ENCODE measurements around the gene CLASRP.
A peak's percentile ranks its signal among the peaks of the same experiment; 100 is the strongest.

CLASRP gene

DNA sequence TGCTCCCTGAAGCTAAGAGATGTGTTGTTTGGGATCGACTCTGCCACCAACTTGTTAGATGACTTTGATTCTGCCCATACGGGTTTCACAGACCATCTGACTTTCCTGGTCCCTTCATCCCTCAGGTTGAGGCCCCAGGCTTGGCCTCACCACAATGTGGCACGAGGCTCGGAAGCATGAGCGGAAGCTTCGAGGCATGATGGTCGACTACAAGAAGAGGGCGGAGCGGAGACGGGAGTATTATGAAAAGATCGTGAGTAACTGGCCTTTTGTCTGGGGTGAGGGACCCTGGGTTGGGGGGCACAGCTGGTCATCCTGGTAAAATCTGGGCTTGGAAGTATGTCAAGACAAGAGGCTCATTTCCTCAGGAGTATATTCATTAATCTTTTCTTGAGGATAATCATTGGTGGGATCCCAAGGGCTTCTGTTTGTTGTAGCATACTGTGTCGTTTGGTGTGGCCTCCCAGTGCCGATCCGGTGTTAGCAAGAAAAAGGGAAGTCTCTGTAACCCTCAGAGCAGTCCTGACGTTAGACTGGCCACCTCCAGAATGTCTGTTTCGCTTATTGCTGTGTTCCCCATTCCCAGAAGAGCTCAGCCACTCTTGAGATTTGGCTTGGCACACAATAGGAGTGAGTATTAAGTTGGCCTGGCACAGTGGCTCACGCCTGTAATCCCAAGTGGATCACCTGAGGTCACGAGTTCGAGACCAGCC, 1.4 kb downstream of the CLASRP start:
- TF ChIP-seq POLR2A (IDR thresholded peaks at IDR 0.05; ENCODE audit: low read length) (no peak), GATA1 (IDR thresholded peaks at IDR 0.05; ENCODE audit: low read depth, low read length) (no peak)
- no peak for DNase-seq

DNA sequence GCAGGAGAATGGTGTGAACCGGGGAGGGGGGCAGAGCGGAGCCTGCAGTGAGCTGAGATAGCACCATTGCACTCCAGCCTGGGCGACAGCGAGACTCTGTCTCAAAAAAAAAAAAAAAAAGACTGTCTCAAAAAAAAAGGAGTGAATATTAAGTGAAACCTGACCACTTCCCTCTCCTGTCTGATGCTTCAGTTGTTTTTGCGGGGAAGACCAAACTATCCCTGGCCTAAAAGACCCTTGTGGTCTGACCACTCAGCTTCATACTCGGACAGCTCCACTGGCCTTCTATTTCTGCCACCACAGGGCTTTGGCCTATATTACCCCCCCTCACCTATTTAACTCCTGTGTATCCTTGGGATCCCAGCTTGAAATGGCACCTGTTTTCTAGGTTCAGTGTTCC, 2.3 kb downstream of the CLASRP start:
- no peak for TF ChIP-seq GATA1 (IDR thresholded peaks at IDR 0.05; ENCODE audit: low read depth, low read length)
- no peak for TF ChIP-seq POLR2A (IDR thresholded peaks at IDR 0.05; ENCODE audit: low read length)
- no peak for DNase-seq

DNA sequence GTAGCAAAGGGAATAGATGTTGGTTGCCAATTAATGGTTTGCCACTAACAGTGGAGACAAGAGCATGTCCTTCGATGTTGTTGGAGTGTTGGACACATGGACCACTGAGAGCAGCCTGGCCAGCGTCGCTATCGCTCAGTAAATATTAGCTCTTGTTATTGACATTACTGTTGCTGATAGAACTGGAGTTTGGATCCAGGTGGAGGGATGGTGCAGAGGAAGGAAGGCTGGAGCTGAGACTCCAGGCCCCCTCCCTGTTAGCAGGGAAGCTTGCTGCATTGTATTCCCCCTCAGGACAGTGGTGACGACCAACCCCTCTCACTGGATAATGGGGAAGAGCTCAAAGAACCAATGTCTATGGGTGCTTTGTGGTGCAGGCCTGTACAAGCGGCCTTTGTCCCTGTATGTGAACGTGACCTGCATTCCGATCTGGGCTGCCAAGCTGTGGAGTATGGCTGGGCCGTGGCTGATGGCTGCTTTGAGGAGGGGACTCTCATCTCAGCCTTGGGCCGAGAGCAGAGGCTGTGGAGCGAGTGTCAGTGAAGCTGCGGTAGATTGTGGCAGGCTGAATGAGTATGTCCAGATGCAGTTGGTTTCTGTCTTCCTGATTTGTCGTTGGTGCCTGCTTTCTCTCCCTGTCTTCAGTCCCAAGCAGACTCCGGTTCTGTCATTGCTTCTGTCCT, 7.0 kb downstream of the CLASRP start:
- no peak for DNase-seq
- no peak for TF ChIP-seq POLR2A (IDR thresholded peaks at IDR 0.05; ENCODE audit: low read length)
- no peak for TF ChIP-seq GATA1 (IDR thresholded peaks at IDR 0.05; ENCODE audit: low read depth, low read length)

DNA sequence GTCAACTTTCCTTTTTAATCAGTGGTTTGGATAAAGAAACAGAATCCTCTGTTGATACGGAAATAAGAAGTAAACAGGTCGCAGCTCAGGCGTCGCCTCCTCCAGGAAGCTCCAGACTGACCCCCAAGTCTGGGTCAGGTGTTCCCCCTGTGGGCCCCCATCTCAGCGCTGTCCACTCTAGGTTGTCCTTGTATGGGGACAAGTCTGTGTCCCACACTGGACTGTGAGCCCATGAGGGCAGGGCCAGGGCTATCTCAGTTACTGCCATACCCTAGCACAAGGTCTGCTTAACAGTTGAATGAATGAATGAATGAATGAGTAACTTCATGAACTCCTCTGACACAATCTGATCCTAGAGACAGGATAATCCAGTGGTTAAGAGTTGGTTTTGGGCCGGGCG, 7.5 kb downstream of the CLASRP start:
- TF ChIP-seq POLR2A (IDR thresholded peaks at IDR 0.05; ENCODE audit: low read length) (no peak), GATA1 (IDR thresholded peaks at IDR 0.05; ENCODE audit: low read depth, low read length) (no peak)
- DNase-seq, result no peak

DNA sequence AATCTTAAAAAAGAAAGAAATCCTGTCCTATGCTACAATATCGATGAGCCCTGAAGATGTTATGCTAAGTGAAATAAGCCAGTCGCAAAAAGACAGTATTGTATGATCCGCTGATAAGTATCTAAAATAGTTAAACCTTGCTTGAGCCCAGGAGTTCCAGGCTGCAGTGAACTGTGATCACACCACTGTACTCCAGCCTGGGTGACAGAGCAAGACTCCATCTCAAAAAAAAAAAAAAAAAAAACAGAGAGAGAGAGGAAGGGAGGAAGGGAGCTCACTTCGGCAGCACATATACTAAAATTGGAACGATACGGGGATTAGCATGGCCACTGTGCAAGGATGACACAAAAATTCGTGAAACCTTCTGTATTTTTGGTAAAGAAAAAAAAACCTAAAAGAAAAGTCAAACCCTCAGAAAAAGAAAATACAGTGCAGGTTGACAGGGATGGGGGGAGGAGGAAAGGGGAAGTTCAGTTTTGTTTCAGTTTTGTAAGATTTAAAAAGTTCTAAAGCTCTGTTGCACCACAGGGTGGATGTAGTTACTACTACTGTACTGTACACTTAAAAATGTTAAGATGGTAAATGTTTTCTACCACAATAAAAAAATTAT, 8.4 kb downstream of the CLASRP start:
- no peak for DNase-seq
- no peak for TF ChIP-seq POLR2A (IDR thresholded peaks at IDR 0.05; ENCODE audit: low read length)
- no peak for TF ChIP-seq GATA1 (IDR thresholded peaks at IDR 0.05; ENCODE audit: low read depth, low read length)

DNA sequence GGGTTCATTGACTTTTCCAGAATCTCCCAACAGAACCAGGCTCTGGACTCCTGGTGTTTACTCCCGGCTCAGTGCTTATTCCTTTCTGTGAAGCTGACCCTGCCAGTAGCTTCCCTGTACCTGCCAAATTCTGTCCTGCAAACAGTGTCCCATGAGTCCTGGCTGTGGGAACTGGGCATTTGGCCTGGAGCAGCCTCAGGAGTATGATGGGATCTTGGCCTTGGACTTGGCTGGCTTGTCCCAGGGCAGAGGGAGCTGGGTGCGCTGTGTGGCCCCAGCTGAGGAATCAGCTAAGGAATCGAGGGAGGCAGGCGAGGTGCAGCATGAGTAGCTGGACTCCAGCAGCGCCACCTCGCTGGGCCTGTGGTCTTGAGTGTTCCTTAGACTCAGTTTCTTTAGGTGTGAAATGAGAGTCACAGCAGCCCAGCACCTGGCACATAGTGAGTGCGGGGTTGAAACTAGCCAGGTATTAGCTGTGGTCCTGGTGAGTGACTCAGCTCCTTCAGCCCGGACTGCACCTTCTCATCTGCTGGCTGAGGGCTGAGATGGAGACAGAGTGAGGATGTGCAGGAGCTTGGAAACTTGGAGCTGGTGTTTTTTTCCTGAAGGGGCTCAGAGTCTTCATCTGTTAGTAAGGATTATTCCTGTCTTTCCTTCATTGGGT, 10.4 kb downstream of the CLASRP start:
- no peak for TF ChIP-seq GATA1 (IDR thresholded peaks at IDR 0.05; ENCODE audit: low read depth, low read length)
- no peak for TF ChIP-seq POLR2A (IDR thresholded peaks at IDR 0.05; ENCODE audit: low read length)
- DNase-seq, result no peak

DNA sequence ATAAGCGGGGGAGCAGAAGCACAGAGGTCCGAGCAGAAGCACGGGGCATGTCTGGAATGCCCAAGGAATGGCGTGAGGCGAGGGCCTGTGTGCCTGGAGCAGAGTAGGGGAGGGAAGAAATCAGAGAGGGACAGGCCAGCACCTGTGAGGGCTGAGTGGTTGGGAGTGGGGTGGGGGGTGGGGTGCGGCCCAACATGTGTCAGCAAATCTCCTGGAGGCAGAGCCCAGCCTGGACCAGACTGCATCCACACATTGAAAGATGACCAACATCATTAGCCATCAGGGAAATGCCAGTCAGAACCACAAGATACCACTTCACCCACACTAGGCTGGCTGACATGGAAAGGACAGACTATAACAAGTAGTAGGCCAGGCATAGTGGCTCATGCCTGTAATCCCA, 11.2 kb downstream of the CLASRP start:
- no peak for DNase-seq
- TF ChIP-seq POLR2A (IDR thresholded peaks at IDR 0.05; ENCODE audit: low read length) (no peak), GATA1 (IDR thresholded peaks at IDR 0.05; ENCODE audit: low read depth, low read length) (no peak)

DNA sequence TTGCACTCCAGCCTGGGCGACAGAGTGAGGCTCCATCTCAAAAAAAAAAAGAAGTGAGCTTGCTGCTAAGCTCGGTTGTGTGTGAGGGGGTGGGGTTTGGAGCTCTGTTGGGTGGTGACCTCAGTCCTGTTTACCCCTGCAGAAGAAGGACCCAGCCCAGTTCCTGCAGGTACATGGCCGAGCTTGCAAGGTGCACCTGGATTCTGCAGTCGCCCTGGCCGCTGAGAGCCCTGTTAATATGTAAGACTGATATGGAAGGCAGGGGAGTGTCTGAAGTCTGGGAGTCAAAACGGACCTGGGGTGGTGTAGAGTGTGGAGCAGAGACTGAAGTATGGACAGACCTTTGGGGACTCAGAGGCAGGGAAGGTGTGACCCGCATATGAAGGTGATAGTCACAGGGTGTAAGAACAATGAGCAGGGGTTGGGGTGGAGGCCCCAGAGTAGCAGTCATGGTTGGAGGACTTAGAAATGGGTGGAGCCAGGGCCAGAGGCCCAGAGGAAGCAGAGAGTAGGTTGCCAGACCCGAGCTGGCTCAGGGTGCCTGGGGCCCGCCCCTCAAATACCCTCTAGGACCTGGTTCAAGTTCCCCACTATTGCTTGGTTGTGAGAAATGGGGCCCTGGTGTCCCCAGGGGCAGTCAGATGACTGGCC, 13.2 kb downstream of the CLASRP start:
- TF ChIP-seq GATA1 (IDR thresholded peaks at IDR 0.05; ENCODE audit: low read depth, low read length) (no peak), POLR2A (IDR thresholded peaks at IDR 0.05; ENCODE audit: low read length) (no peak)
- DNase-seq, result no peak

DNA sequence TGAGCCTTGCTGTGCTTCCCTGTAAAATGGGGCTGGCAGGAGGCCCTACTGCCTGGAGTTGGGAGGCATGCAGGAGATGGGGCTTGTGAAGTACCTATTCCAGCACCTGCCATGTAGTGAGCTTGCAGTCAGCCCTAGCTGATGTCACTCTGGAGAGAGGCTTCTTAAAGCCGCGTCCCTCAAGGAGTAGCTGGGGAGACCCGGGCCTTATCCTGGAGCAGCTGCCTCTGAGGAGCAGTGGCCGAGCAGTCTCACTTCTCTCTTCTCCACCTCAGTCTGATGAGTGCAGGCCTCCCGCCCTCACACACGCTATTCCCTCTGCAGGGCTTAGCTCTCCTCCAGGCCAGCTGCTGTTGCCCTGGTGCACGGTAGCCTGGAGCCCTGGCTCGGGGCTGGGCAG, 18.0 kb downstream of the CLASRP start:
- TF ChIP-seq GATA1 (IDR thresholded peaks at IDR 0.05; ENCODE audit: low read depth, low read length), result no peak
- TF ChIP-seq POLR2A (IDR thresholded peaks at IDR 0.05; ENCODE audit: low read length), result no peak
- DNase-seq, result no peak

DNA sequence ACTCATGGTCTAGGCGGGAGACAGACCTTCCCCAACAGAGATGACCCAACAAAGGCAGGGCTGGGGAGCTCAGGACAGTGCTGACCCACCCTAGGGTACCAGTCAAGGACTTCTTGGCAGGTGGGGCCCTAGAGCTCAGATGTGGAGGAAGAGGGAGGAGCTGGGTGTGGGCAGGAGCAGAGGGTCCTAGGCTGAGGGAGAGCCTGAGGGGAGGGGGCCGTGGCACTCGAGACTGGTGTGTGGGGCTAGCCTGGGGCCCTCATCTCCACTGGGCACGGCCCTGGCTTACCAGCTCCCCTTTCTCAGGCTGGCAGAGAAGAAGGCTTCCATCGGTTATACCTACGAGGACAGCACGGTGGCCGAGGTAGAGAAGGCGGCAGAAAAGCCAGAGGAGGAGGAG, 18.6 kb downstream of the CLASRP start:
- TF ChIP-seq POLR2A (IDR thresholded peaks at IDR 0.05; ENCODE audit: low read length) (no peak), GATA1 (IDR thresholded peaks at IDR 0.05; ENCODE audit: low read depth, low read length) (no peak)
- DNase-seq, result no peak

DNA sequence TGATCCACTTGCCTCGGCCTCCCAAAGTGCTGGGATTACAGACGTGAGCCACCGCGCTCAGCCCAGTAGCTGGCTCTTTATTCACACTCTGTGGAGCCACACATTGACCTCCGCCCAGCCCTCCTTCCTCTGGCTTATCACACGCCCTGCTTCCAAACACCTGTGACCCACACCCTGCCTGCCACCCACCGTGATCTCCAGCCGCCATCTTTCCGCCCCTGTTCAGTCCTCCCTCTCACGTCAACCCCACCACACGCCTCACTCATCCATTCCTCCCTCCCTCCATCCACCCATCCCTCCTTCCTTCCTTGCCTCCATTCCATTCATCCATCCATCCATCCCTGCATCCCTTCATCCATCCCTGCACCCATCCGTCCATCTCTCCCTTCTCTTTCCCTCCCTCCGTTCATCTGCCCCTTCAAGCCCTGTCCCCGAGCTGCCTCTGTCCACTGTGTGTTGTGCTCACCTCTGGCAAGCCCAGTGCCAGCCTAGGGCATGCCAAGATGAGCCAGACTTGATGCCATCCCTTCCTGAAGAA, 19.8 kb downstream of the CLASRP start:
- TF ChIP-seq POLR2A (IDR thresholded peaks at IDR 0.05; ENCODE audit: low read length) (no peak), GATA1 (IDR thresholded peaks at IDR 0.05; ENCODE audit: low read depth, low read length) (no peak)
- DNase-seq, result peak in 1 of 2 experiments; percentile 33

DNA sequence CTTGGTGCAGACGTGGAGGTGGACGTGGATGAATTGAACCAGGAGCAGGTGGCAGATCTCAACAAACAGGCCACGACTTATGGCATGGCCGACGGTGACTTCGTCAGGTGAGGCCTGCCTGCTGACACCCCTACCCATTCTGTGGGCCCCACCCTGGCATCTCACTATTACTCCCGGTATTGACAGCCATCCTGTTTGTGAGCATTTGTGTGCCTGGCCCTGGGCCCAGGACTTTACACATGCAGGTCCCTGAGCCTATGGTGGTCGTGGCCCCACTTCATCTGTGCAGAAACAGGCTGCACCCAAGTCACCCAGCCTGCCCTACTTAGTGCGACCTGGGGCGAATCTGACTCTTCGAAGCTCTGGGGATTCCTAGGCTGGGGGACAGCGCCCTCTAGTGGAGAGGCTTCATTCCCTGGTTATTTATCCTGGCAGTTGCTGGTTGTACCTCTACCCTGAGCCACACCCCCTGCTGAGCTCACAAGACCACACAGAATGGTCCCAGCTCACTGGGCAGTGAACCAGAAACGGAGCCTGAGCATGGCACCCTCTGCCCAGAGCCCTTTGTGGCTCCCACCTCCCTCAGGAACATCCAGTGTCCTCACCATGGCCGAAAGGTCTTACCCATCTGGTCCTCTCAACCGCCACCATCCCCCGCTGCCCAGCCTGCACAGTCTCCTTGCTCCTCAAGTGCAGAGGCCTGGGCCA, 20.6 kb downstream of the CLASRP start:
- peak; percentile 85 to 93 for DNase-seq
- TF ChIP-seq POLR2A (IDR thresholded peaks at IDR 0.05; ENCODE audit: low read length), result no peak
- TF ChIP-seq GATA1 (IDR thresholded peaks at IDR 0.05; ENCODE audit: low read depth, low read length), result no peak

DNA sequence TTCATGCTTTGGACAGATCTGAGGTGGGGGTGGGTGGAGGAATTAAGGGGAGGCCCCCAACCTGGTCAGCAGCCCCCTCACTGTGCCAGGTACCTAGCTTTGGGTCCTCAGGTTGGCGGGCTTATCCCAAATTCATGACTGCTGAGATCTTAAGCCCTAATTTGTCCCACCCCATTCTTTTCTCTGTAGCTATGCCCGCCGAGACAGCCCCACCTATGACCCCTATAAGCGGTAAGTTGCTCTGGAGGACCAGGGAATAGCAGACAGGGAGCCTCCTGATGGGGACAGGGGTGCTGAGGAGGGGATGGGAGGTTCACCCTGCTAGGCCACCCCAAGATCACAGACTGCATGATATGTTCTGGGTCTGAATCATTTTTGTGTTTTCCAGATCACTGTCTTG, 23.1 kb downstream of the CLASRP start:
- no peak for TF ChIP-seq GATA1 (IDR thresholded peaks at IDR 0.05; ENCODE audit: low read depth, low read length)
- TF ChIP-seq POLR2A (IDR thresholded peaks at IDR 0.05; ENCODE audit: low read length), result no peak
- DNase-seq, result no peak

All from erythroblast (primary cell).